OCI-LY1 (cell line): ENCODE data around the gene BRD7.

Experiments
- CTCF ChIP-seq: fragments of 200-600 bp; sonication (generic), shearing (Covaris generic); IDR thresholded peaks from 2 replicates; pipeline ENCODE4 v1.5.1; 2017; ENCODE audit warnings: mild to moderate bottlenecking, antibody characterized with exemption, low read length, moderate library complexity, mixed read lengths
- EZH2 ChIP-seq: fragments of 200-600 bp; sonication (generic), shearing (Covaris generic); IDR thresholded peaks from 2 replicates; pipeline ENCODE4 v1.8.0; 2017; ENCODE audit warnings: borderline replicate concordance, mixed run types, mild to moderate bottlenecking, antibody characterized with exemption, low read length, moderate library complexity, mixed read lengths

- TF ChIP-seq CTCF (no peak), EZH2 (no peak)
These were observed 9.6 kb upstream of the BRD7 start for GRCh38 chr16:50378417-50378816.
